T-helper 22 cell (primary cell): ENCODE measurements around the gene RNFT2.
"Not testable (repeated sequence)": the region's sequence is repeated elsewhere in the genome, so short reads cannot be mapped to it uniquely, and the experiment has no call there.

ENCODE experiments used
- DNase-seq: peaks from one replicate; pipeline ENCODE4 v3.0.0-alpha.2; 2020; ENCODE audit warnings: low read depth

Gene RNFT2

DNA sequence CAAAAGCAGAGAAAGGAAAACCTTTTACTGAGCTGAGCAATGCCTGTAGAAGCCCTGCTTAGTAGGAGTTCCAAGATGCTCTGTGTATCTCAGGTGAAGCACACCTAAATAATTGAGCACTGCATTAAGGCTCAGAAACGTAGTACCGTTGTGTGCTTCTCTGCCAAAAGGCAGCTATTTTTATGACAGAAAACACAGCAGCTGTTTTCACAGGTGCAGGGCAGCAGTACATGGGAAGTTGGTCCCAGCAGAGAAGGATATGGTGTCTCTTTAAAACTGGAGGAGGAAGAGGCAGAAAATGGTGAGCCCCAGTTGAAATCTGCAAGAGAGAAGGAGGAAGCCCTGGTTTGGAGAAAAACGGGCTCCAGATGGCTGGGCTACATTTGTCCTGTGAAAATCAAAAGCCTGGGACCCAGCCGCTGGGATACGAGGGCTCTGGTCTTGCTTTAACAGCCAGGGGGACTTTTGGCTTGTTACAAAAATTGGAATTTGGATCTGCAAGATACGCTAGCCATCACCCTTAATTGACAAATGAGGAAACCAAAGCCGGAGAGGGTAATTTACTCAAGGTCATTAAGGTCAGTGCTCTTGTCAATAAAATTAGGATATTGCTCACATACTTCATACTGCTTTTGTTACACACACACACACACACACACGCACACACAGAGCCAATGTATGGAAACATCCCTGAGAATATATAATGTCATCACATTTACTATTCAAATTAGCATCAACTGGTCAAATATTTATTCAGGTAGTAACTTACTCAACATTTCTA is 27.6 kb upstream of the RNFT2 start:
- DNase-seq, result no peak

DNA sequence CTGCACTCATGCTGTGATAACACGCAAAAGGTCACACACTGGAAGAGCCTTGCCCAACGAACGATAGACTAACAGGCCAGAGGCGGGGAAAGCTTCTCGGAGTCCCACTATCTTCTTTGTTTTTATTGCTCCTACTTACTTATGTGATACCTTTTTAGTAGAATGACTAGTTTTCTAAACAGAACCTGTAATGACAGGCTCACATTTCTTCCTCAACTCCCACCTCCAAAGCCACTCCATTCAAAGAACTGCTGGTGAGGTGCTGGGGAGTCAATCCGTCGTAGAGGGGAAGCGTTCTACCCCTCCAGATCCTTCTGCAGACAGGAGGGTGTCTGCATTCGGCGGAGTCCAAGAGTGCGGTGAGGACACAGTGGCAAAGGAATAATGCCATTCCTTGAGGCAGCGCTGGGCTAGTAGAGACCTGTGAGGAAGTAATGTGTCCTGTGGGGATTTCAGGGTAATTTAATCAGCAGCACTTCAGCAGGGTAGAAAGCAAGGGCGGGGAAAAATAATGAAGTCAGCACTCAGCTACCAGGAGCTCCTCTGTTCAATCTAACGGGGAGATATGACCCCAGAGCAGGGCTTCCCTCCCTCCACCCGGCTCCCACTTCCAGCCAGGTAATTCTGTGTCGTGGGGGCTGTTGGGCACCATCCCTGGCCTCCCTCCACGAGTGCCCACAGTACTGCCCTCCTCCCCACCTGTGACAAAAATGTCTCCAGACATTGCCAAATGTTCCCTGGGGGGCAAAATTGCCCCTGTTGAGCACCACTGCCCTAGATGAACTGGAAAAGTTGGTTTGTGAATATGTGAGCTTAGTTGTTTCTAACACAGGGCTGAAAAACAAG is 25.4 kb upstream of the RNFT2 start:
- DNase-seq, result no peak

GRCh38 chr12:116713527-116713926 is 24.6 kb upstream of the RNFT2 start:
- DNase-seq, result no peak

GRCh38 chr12:116714175-116714574 is 23.9 kb upstream of the RNFT2 start:
- DNase-seq, result no peak

- DNase-seq, result no peak
Observed at GRCh38 chr12:116717466-116718437, 20.4 kb upstream of the RNFT2 start.

GRCh38 chr12:116718655-116719454 is 19.3 kb upstream of the RNFT2 start:
- no peak for DNase-seq

DNA sequence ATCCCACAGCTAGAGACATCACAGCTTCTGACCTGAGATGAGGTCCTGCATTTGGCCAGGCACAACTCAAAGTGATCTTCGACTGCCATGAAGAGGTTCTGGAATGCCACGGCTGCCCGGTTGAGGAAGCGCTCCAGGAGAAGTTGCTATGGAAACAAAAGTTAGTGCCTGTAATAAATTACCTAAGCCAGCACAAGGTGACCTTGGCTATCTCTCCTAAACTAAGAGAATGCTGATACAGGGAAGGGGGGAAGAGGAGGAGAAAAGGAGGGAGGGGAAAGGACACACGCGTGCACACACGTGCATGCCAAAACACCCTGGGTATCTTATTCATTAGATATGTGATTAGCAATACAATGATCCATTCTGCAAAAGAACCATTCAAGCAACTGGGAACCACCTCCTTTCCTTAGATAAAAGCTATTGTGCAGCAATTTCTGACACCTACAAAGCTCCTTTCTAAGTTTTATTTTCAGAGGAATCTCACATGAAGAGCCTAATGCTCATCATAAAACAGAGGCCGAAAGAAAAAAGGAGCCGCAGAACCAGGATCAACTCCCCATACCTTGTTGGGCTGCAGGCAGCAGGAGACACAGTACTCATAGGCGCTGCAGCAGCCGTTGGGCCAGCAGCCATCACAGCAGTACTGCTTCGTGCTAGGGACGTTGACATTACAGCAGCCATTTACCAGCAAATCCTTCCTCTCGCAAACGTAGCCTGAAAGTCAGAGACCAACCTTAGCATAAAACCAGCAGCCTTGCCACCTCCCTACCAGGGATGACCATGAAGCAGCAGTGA is 18.2 kb upstream of the RNFT2 start:
- DNase-seq, result no peak

GRCh38 chr12:116722245-116722644 is 15.9 kb upstream of the RNFT2 start:
- DNase-seq, result no peak

DNA sequence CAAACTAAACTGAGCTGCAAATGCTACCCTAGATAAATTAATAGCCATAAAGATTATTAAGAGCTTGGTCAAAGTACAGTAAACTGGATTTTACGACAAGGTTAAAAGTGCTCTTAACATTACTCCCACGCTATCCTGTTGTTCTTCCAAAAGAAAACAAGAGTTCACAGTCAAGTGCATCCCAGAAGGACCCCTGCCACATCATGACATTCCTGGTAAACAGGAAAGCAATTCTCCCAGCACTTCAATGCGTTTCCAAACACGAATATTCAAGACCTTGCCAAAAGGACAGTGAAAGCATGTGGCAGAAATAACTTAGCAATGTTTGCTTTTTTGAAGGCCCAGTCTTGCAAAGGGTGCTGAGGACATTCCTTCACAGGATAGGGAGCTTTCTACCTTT is 11.4 kb upstream of the RNFT2 start:
- no peak for DNase-seq

DNA sequence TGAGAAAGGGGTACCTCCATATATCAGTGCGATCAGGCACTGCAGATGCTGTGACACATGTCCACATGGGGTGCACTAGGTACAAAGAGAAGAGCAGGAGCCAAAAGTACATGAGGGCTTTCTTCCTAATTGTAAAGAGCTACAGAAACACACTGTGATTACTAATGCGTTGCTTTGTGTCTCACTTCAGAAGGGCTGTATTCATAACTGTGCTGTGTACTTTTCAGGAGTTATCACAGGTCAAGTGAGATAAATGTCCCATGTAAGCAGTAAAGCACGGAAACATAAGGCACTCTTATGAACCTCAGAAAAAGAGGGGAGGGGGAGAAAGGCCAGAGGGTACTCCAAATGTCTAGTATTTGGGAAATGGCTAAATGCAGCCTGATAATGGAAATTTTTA is 10.9 kb upstream of the RNFT2 start:
- no peak for DNase-seq

DNA sequence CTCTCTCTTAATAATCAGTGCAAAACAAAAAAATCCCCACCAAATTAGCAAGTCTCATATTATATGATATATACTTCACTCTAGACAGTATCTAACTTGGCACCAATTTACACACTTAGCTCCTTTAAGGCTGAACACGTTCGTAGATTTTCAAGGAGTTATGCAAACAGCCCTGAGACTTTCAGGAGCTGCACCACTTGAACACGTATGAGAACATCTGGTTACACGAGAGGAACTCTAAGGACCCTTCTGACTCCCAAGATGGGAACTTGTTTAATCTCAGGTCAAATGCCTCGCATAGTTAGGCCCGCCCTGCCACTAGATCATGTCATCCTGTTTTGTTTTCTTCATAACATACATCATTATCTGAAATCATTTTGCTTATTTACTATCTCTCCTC is 10.2 kb upstream of the RNFT2 start:
- no peak for DNase-seq

DNA sequence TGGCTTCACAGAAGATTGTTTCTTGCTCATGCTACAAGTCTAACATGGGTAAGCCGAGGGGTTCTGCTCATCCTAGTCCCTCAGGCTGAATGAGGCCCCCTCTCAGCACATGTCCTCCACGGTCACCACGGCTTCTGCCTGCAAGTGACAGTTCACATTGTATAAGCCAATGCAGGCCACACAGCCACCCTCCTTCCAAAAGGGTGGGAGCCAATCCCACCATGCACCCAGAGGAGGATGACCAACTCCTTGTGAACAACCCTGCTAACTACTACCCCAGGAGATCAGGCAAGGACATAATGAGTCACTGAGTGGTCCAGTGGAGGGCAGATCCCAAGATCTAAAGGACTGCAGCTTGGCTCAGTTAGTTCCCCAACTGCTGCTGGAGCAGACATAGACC is 6.3 kb upstream of the RNFT2 start:
- DNase-seq, result no peak

GRCh38 chr12:116734156-116734768 is 3.9 kb upstream of the RNFT2 start:
- no peak for DNase-seq

GRCh38 chr12:116735084-116735483 is 3.0 kb upstream of the RNFT2 start:
- DNase-seq, result no peak

GRCh38 chr12:116735951-116736599 is 2.0 kb upstream of the RNFT2 start:
- no peak for DNase-seq

GRCh38 chr12:116736962-116737773 is 947 bp upstream of the RNFT2 start:
- no peak for DNase-seq

DNA sequence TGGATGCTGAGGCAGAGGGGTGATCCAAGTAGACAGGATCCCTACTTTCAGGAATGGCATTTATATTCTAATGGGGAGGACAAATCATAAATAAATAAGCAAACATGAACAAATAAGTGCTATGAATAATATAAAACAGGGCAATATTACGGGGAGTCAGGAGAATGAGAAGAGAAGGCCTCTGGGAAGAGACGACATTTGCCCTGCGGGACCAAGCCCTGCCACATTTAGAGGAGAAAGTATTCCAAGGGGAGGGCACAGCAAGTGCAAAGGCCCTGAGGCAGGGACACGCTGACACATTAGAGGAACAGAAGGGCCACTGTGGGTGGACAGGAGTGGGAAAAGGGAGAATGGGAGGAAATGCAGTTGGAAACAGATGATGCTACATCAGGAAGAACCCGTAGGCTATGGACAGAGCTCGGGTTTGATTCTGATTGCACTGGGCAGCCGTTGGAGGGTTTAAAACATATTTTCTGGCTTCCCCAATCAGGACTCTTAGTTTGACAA is 1.3 kb downstream of the RNFT2 start:
- no peak for DNase-seq

DNA sequence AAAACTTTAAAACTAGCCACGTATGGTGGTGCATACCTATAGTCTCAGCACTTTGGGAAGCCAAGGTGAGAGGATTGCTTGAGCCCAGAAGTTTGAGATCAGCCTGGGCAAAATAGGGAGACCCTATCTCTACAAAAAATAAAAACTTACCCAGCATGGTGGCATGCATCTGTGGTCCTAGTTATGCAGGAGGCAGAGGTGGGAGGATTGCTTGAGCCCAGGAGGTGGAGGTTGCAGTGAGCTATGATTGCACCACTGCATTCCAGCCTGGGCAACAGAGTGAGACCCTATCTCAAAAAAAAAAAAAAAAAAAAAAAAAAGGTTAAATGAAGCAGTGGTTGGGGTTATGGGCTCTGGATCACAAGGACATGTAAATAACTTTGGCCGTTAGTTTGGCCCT is 4.7 kb downstream of the RNFT2 start:
- not testable (repeated sequence) for DNase-seq
